Central memory CD8-positive, alpha-beta T cell (primary cell): ENCODE results near the gene ARHGEF4.

Experiments used
- ATAC-seq: fragments of 150-1000 bp; cut with Tn5 transposase; replicated peaks from 2 replicates; pipeline ENCODE4 v1.10.0; 2022; ENCODE audit warnings: mild to moderate bottlenecking, moderate FRiP score, moderate number of reproducible peaks; ENCODE audit not compliant: poor library complexity, severe bottlenecking; ENCODE audit errors: extremely low read depth
- DNase-seq, 2 donors: peaks; one replicate each; pipeline ENCODE4 v3.0.0; 2021; ENCODE audit warnings: low spot score in 2 of 2
- H3K27ac Mint-ChIP-seq: one replicate; pipeline ENCODE4 v1.8.0; 2022; ENCODE audit warnings: low read depth, mild to moderate bottlenecking, moderate library complexity, mixed read lengths
- H3K27me3 Mint-ChIP-seq: one replicate; pipeline ENCODE4 v1.8.0; 2022; ENCODE audit warnings: mixed read lengths
- H3K36me3 Mint-ChIP-seq: one replicate; pipeline ENCODE4 v1.8.0; 2022; ENCODE audit warnings: mild to moderate bottlenecking, moderate library complexity, mixed read lengths; ENCODE audit not compliant: insufficient read depth
- H3K4me1 Mint-ChIP-seq: one replicate; pipeline ENCODE4 v1.8.0; 2022; ENCODE audit warnings: mixed read lengths
- H3K4me3 Mint-ChIP-seq: one replicate; pipeline ENCODE4 v1.8.0; 2022; ENCODE audit warnings: mild to moderate bottlenecking, moderate library complexity, mixed read lengths
- H3K9me3 Mint-ChIP-seq: one replicate; pipeline ENCODE4 v1.8.0; 2022; ENCODE audit warnings: mixed read lengths

The ARHGEF4 gene

DNA sequence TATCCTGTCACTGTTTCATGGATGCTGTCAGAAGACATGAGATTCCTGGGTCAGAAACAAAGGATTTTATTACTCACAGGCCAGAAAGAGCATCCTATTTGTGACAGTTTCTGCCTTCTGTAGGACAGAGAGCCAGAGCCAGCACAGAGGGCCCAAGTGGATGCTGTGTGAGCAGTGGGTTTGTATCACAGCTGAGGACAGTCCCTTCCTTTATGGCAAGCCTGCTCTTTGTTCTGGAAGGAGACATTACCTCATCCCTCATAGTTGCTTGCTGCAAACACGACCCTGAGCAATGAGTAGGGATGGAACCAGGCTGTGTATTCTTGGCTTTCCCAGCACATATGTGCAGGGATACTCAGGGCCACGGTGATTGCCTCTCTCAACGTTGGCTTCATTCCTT, 41.6 kb downstream of the ARHGEF4 start:
- Mint-ChIP-seq H3K27ac (no peak overlapping the region), H3K27me3 (peaks cover 31% of the 10 kb centered on the region), H3K4me3 (no peak overlapping the region), H3K9me3 (no peaks in the 10 kb centered on the region), H3K36me3 (no peaks in the 10 kb centered on the region), H3K4me1 (no peaks in the 10 kb centered on the region)
- DNase-seq (no peak), ATAC-seq (no peak)

DNA sequence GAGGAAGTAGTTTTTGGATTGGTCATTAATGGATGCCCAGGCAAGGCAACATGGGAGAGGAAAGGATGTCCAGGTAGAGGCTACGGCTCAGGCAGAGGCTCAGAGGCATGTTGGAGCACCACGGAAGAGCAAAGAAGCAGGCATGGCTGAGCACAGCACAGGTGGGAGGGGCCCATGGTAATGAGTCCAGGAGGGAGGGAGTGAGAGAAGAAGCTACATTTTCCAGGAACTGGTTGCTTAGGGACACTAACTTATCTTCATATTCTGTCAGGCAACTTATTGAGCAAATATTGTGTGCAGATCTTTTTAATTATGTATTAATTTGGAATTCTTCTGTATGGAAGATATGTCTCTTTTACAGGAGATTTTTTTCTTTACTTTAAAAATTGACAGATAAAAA, 42.2 kb downstream of the ARHGEF4 start:
- no peak for ATAC-seq

GRCh38 chr2:130882111-130882690, 45.5 kb downstream of the ARHGEF4 start:
- no peaks in the 10 kb centered on the region for H3K36me3 Mint-ChIP-seq
- H3K27ac Mint-ChIP-seq = no peak overlapping the region
- H3K27me3 Mint-ChIP-seq = peaks cover 15% of the 10 kb centered on the region
- no peaks in the 10 kb centered on the region for H3K4me1 Mint-ChIP-seq
- H3K4me3 Mint-ChIP-seq = no peak overlapping the region
- no peaks in the 10 kb centered on the region for H3K9me3 Mint-ChIP-seq
- ATAC-seq = no peak
- no peak for DNase-seq

More for the DNA sequence above, 42.2 kb downstream of the ARHGEF4 start:
- no peak overlapping the region for H3K27ac Mint-ChIP-seq
- H3K4me3 Mint-ChIP-seq = no peak overlapping the region
- H3K27me3 Mint-ChIP-seq = peaks cover 31% of the 10 kb centered on the region
- H3K9me3 Mint-ChIP-seq = no peaks in the 10 kb centered on the region
- no peaks in the 10 kb centered on the region for H3K36me3 Mint-ChIP-seq
- no peaks in the 10 kb centered on the region for H3K4me1 Mint-ChIP-seq
- DNase-seq = no peak

- DNase-seq (no peak), ATAC-seq (no peak)
- no peaks in the 10 kb centered on the region for H3K36me3 Mint-ChIP-seq
- H3K27me3 Mint-ChIP-seq = peaks cover 23% of the 10 kb centered on the region
- no peaks in the 10 kb centered on the region for H3K4me1 Mint-ChIP-seq
- H3K4me3 Mint-ChIP-seq = no peak overlapping the region
- H3K27ac Mint-ChIP-seq = no peak overlapping the region
- H3K9me3 Mint-ChIP-seq = no peaks in the 10 kb centered on the region
These were observed 46.3 kb downstream of the ARHGEF4 start for GRCh38 chr2:130882991-130883390.

DNA sequence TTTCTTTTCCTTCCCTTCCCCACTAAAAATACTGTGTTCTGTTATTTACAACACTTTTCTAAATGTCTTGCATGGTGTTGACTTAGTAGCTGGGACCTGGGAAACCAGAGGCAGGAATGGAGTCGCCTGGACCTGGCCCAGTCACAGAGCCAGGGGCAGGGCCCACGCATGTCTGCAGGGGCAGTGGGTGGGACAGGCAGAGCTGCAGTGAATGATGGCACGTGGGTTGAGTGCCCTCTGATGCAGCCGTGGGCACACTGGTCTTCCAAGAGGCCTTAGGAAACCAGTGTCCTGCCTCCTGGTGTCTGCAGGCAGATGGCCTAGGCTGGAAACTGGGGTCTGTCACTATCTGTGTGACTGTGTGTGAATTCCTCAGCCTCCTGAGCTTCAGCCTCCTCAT, 46.8 kb downstream of the ARHGEF4 start:
- no peak overlapping the region for H3K4me3 Mint-ChIP-seq
- H3K36me3 Mint-ChIP-seq = no peaks in the 10 kb centered on the region
- ATAC-seq = no peak
- peaks cover 28% of the 10 kb centered on the region for H3K27me3 Mint-ChIP-seq
- H3K27ac Mint-ChIP-seq = no peak overlapping the region
- H3K9me3 Mint-ChIP-seq = no peaks in the 10 kb centered on the region
- H3K4me1 Mint-ChIP-seq = no peaks in the 10 kb centered on the region
- DNase-seq = no peak

GRCh38 chr2:130884013-130884412, 47.3 kb downstream of the ARHGEF4 start:
- Mint-ChIP-seq H3K4me3 (no peak overlapping the region), H3K27me3 (peaks cover 33% of the 10 kb centered on the region), H3K36me3 (no peaks in the 10 kb centered on the region), H3K9me3 (no peaks in the 10 kb centered on the region), H3K27ac (no peak overlapping the region), H3K4me1 (no peaks in the 10 kb centered on the region)
- DNase-seq (no peak), ATAC-seq (no peak)

GRCh38 chr2:130884503-130884902, 47.8 kb downstream of the ARHGEF4 start:
- no peak for ATAC-seq
- Mint-ChIP-seq H3K36me3 (no peaks in the 10 kb centered on the region), H3K9me3 (no peaks in the 10 kb centered on the region), H3K4me3 (no peak overlapping the region), H3K4me1 (no peaks in the 10 kb centered on the region), H3K27me3 (peaks cover 38% of the 10 kb centered on the region), H3K27ac (no peak overlapping the region)
- DNase-seq = no peak

DNA sequence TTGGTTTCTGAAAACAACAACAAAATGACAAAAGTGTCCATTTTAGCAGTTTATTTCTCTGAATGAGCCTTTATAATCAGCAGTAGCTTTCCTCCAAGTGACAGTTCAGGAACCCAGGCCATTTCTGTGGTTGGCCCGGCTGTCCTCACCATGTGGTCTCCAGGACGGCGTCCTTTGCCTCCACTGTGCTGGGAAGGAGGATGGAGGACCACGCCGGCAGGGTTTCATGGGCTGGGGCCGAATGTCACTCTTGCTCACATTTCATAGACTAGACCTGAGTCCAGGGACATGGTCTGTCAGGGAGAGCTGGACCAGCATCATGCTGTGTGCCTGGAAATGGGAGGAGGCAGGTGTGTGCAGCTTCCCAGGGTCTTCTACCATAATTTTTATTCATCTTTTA, 50.9 kb downstream of the ARHGEF4 start:
- peaks cover 37% of the 10 kb centered on the region for H3K27me3 Mint-ChIP-seq
- no peak overlapping the region for H3K27ac Mint-ChIP-seq
- no peaks in the 10 kb centered on the region for H3K36me3 Mint-ChIP-seq

DNA sequence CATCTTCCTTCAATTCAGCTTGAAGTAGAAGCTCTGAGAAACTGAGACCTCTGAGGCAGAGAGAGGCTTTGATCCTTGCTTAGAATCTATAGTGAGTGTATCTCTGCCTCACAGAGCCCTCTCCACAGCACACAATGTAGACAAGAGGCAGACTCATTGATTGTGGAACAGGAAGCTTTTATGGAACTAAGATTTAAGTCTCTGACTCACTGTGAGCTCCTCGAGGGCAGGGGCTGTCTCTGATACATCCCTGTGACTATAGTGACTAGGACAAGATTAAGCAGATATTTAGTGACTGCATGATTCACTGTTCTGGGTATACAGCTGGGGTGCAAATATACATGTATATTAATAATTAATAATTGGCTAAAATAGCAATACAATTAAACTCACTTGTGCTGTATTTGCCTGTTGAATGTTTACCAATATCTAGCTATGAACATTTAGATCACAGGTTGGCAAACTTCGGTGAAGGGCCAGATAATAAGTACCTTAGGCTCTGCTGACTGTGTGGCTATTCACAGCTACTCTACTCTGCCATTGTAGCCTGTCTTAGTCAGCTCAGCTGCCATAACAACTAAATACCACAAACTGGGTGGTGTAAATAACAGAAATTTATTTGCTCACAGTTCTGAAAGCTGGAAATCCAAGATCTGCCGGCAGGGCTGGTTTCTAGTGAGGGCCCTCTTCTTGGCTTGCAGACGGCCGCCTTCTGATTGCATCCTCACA, 54.4 kb downstream of the ARHGEF4 start:
- H3K27ac Mint-ChIP-seq = no peak overlapping the region
- no peaks in the 10 kb centered on the region for H3K9me3 Mint-ChIP-seq
- no peak overlapping the region for H3K4me3 Mint-ChIP-seq
- no peak for DNase-seq
- ATAC-seq = no peak
- H3K36me3 Mint-ChIP-seq = no peaks in the 10 kb centered on the region
- peaks cover 72% of the 10 kb centered on the region for H3K27me3 Mint-ChIP-seq
- no peaks in the 10 kb centered on the region for H3K4me1 Mint-ChIP-seq

More for the DNA sequence above, 50.9 kb downstream of the ARHGEF4 start:
- ATAC-seq = no peak
- DNase-seq = no peak
- no peaks in the 10 kb centered on the region for H3K9me3 Mint-ChIP-seq
- no peaks in the 10 kb centered on the region for H3K4me1 Mint-ChIP-seq
- no peak overlapping the region for H3K4me3 Mint-ChIP-seq

- Mint-ChIP-seq H3K36me3 (no peaks in the 10 kb centered on the region), H3K9me3 (no peaks in the 10 kb centered on the region), H3K27me3 (peaks cover 78% of the 10 kb centered on the region), H3K4me3 (no peak overlapping the region), H3K4me1 (no peaks in the 10 kb centered on the region), H3K27ac (no peak overlapping the region)
- DNase-seq (no peak), ATAC-seq (no peak)
These were observed 55.3 kb downstream of the ARHGEF4 start for GRCh38 chr2:130891966-130892365.

- peaks cover 76% of the 10 kb centered on the region for H3K27me3 Mint-ChIP-seq
- DNase-seq = no peak
- ATAC-seq = no peak
- no peaks in the 10 kb centered on the region for H3K4me1 Mint-ChIP-seq
- no peak overlapping the region for H3K27ac Mint-ChIP-seq
- no peaks in the 10 kb centered on the region for H3K36me3 Mint-ChIP-seq
- H3K4me3 Mint-ChIP-seq = no peak overlapping the region
- H3K9me3 Mint-ChIP-seq = no peaks in the 10 kb centered on the region
These were observed 56.4 kb downstream of the ARHGEF4 start for GRCh38 chr2:130892793-130893785.

GRCh38 chr2:130894326-130894942, 57.7 kb downstream of the ARHGEF4 start:
- no peak for DNase-seq
- H3K4me1 Mint-ChIP-seq = no peaks in the 10 kb centered on the region
- H3K9me3 Mint-ChIP-seq = no peaks in the 10 kb centered on the region
- H3K4me3 Mint-ChIP-seq = no peak overlapping the region
- no peak overlapping the region for H3K27ac Mint-ChIP-seq
- ATAC-seq = no peak
- peaks cover 76% of the 10 kb centered on the region for H3K27me3 Mint-ChIP-seq
- H3K36me3 Mint-ChIP-seq = no peaks in the 10 kb centered on the region
